Prostate gland (tissue), 2 donors: ENCODE results near the gene ARHGEF2.

Experiments
- CTCF ChIP-seq, 4 experiments: fragments of 200-600 bp in 2 of 4; fragments of 450-650 bp in 2 of 4; sonication (generic) in 2 of 4; IDR thresholded peaks; 1 replicate in 3 of 4; 2 replicates in 1 of 4; pipeline ENCODE4 v1.5.1; 2016 to 2019; ENCODE audit warnings: antibody characterized with exemption in 4 of 4, mild to moderate bottlenecking in 2 of 4, moderate library complexity in 2 of 4
- POLR2A ChIP-seq: fragments of 450-650 bp; IDR thresholded peaks from one replicate; pipeline ENCODE4 v1.6.1; 2016; ENCODE audit warnings: antibody characterized with exemption, mild to moderate bottlenecking

DNA sequence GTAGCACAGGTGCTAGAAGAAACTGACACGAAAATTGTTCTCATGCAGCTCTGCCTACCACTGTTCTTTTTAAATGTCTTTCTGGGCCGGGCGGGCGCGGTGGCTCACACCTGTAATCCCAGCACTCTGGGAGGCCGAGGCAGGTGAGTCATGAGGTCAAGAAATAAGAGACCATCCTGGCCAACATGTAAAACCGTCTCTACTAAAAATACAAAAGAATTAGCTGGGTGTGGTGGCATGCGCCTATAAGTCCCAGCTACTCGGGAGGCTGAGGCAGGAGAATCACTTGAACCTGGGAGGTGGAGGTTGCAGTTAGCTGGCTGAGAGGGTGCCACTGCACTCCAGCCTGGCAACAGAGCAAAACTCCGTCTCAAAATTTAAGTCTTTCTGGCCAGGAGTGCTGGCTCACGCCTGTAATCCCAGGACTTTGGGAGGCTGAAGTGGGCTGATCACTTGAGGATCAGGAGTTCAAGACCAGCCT, 66.3 kb downstream of the ARHGEF2 start:
- TF ChIP-seq CTCF (IDR thresholded peaks at IDR 0.05) (no peak), POLR2A (no peak)
